Smooth muscle cell of the pulmonary artery (primary cell): ENCODE data around the gene USP15. TPM values are rescaled to one million over a fixed set of nuclear protein-coding genes. Genes with fewer than 3 reads are reported as not detected.

Experiments
- total RNA-seq: library from RNA; depleted of rRNA; stranded (reverse); fragments of >200 nt; gene quantifications from 2 replicates; pipeline ENCODE4 v1.2.3, GENCODE V29; 2014

Gene USP15
- 42.4 and 49.0 TPM in 2 replicates for total RNA-seq

DNA sequence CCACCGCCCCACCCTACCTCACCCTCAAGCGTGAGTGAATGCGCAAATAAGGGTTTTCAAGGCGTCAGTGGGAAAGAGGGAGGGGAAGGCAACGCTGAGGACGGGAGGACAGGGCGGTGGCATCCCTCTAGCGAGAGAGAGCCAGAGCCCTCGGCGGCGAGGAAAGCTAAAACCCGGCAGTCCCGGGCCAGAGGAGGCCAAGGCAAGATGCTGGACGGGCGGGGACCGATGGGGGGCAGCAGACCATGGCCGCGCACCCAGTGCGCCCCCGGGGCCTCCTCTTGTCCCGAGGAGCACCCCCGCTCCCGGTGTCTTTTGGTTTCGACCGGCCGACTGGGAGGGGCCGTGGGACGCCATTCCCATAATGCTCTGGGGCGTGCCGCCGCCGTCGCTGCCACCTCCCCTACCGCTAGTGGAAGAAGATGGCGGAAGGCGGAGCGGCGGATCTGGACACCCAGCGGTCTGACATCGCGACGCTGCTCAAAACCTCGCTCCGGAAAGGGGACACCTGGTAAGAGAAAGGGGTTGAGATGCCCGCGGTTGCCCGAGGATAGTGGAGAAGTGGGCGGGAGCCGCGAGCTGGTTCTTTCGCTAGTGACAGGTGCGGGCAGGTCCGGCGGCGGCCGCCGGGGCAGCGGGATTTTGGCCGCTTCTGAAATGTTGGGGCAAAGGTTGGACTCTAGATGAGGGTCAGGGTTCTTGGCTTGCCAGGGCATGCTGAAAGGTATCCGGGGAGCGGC, at the start of gene USP15:
USP15 (plus strand) TSS at position 412 of the 740 bp plus-strand sequence; CDS start at position 423, 11 bp downstream.

Other genes with a start within 250 kb of the USP15 start
- gene MON2, start 206.4 kb downstream of the USP15 start, total RNA-seq: 54.2 and 69.4 TPM in 2 replicates